Ishikawa (cell line): Measurements from ENCODE around the gene STMP1.

Experiments
- CEBPB ChIP-seq: IDR thresholded peaks from 2 replicates; pipeline ENCODE4 v1.6.1; 2012
- CREB1 ChIP-seq: IDR thresholded peaks from 2 replicates; pipeline ENCODE4 v1.6.1; 2012; ENCODE audit warnings: low read depth
- EP300 ChIP-seq: IDR thresholded peaks from 2 replicates; pipeline ENCODE4 v1.6.1; 2012; ENCODE audit warnings: borderline replicate concordance
- NFIC ChIP-seq: IDR thresholded peaks from 2 replicates; pipeline ENCODE4 v1.6.1; 2012
- RAD21 ChIP-seq: IDR thresholded peaks from 2 replicates; pipeline ENCODE4 v1.6.1; 2012; ENCODE audit warnings: low read depth
- REST ChIP-seq: IDR thresholded peaks from 2 replicates; pipeline ENCODE4 v1.6.1; 2012; ENCODE audit warnings: low read depth, mild to moderate bottlenecking
- TAF1 ChIP-seq: IDR thresholded peaks from 2 replicates; pipeline ENCODE4 v1.6.1; 2012; ENCODE audit warnings: low read depth, mild to moderate bottlenecking
- TCF12 ChIP-seq: IDR thresholded peaks from 2 replicates; pipeline ENCODE4 v1.6.1; 2012; ENCODE audit warnings: low read depth
- TEAD4 ChIP-seq: IDR thresholded peaks from 2 replicates; pipeline ENCODE4 v1.6.1; 2012
- YY1 ChIP-seq: IDR thresholded peaks from 2 replicates; pipeline ENCODE4 v1.6.1; 2012; ENCODE audit warnings: low read depth
- ZBTB7A ChIP-seq: IDR thresholded peaks from 2 replicates; pipeline ENCODE4 v1.6.1; 2012; ENCODE audit warnings: low read depth
- TF ChIP-seq, protein P1 (sequence below): IDR thresholded peaks from 2 replicates; pipeline ENCODE4 v1.6.1; 2012
- TF ChIP-seq, protein P2 (sequence below): IDR thresholded peaks from 2 replicates; pipeline ENCODE4 v1.6.1; 2012

GRCh38 chr7:135618510-135618909, 43.8 kb upstream of the STMP1 start:
- no peak for TF ChIP-seq CREB1
- no peak for TF ChIP-seq EP300
- no peak for TF ChIP-seq CEBPB
- no peak for TF ChIP-seq TEAD4
- no peak for TF ChIP-seq REST
- TF ChIP-seq NFIC, result no peak
- TF ChIP-seq, protein P1, sequence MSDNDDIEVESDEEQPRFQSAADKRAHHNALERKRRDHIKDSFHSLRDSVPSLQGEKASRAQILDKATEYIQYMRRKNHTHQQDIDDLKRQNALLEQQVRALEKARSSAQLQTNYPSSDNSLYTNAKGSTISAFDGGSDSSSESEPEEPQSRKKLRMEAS, result no peak
- TF ChIP-seq YY1, result no peak
- TF ChIP-seq, protein P2, sequence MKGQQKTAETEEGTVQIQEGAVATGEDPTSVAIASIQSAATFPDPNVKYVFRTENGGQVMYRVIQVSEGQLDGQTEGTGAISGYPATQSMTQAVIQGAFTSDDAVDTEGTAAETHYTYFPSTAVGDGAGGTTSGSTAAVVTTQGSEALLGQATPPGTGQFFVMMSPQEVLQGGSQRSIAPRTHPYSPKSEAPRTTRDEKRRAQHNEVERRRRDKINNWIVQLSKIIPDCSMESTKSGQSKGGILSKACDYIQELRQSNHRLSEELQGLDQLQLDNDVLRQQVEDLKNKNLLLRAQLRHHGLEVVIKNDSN, result no peak
- no peak for TF ChIP-seq TAF1
- no peak for TF ChIP-seq TCF12
- no peak for TF ChIP-seq RAD21
- TF ChIP-seq ZBTB7A, result no peak
